HCT116 (cell line): ENCODE data around the gene RAP2B. TPM values are rescaled to one million over a fixed set of nuclear protein-coding genes. Genes with fewer than 3 reads are reported as not detected.

ENCODE experiments used
- ATAC-seq: fragments of 200-7000 bp; cut with Tn5 transposase; 2 replicates; pipeline ENCODE4 v1.9.1; 2020; ENCODE audit warnings: mild to moderate bottlenecking, moderate library complexity
- BruUV-seq: library from RNA; stranded (reverse); fragments of 400-500 nt; replicated peaks from 2 replicates; lab custom pipeline; 2021; lab: Mats Ljungman, UMichigan
- CTCF ChIA-PET: fragments of 300-600 bp; sonication (Branson Sonifier 250); formaldehyde crosslinking; loops from one replicate; lab custom pipeline; 2021; ENCODE audit warnings: antibody characterized with exemption; lab: Charles Lee
- POLR2A ChIA-PET: fragments of 300-600, 350-600 bp; sonication (Branson Sonifier 250); formaldehyde crosslinking; loops from one replicate; lab custom pipeline; 2021; ENCODE audit warnings: antibody characterized with exemption; lab: Charles Lee
- RAD21 ChIA-PET, 2 experiments: fragments of 300-600 bp; sonication (Branson Sonifier 250); formaldehyde crosslinking; loops; one replicate each; lab custom pipeline; 2023; ENCODE audit warnings: low total read pairs in 2 of 2; ENCODE audit not compliant: uncharacterized antibody in 2 of 2, unreplicated experiment in 2 of 2, low non-redundant PET in 1 of 2; lab: Charles Lee
- DNase-seq: peaks from one replicate; pipeline ENCODE4 v3.0.0-alpha.2; 2010; ENCODE audit warnings: low read depth, low spot score
- H2AFZ ChIP-seq: fragments of 200-600 bp; shearing (Covaris generic), sonication (generic); 2 replicates; pipeline ENCODE4 v1.6.1; 2017; ENCODE audit warnings: low read depth, mixed run types, mixed read lengths, antibody characterized with exemption, low read length; ENCODE audit not compliant: poor library complexity, severe bottlenecking
- H3K27ac ChIP-seq: 2 replicates; pipeline ENCODE4 v1.5.1; 2012; ENCODE audit warnings: low read depth, low read length
- H3K27me3 ChIP-seq: fragments of 200-600 bp; sonication (generic); 2 replicates; pipeline ENCODE4 v1.6.1; 2016; ENCODE audit warnings: mixed run types, low read length, mixed read lengths; ENCODE audit not compliant: insufficient read depth
- H3K36me3 ChIP-seq, 2 experiments: fragments of 200-500 bp in 1 of 2; fragments of 200-600 bp in 1 of 2; sonication (Bioruptor generic) in 1 of 2; sonication (generic) in 1 of 2; 2 replicates each; pipeline versions ENCODE4 v1.5.1 to v1.6.1; 2014 to 2016; ENCODE audit warnings: low read length in 2 of 2, inconsistent platforms in 1 of 2, mixed read lengths in 1 of 2, mixed run types in 1 of 2; ENCODE audit not compliant: insufficient read depth in 2 of 2, control insufficient read depth in 1 of 2
- H3K4me1 ChIP-seq, 2 experiments: fragments of 200-600 bp in 1 of 2; sonication (generic) in 1 of 2; 2 replicates each; pipeline versions ENCODE4 v1.5.1 to v1.6.1; 2012 to 2017; ENCODE audit warnings: low read length in 2 of 2, inconsistent platforms in 1 of 2, mild to moderate bottlenecking in 1 of 2, mixed read lengths in 1 of 2, mixed run types in 1 of 2, moderate library complexity in 1 of 2; ENCODE audit not compliant: insufficient read depth in 2 of 2, control insufficient read depth in 1 of 2
- H3K4me2 ChIP-seq: fragments of 200-600 bp; sonication (generic); 2 replicates; pipeline ENCODE4 v1.6.1; 2017; ENCODE audit warnings: mixed run types, low read length, mixed read lengths
- H3K4me3 ChIP-seq, 2 experiments: fragments of 200-600 bp in 1 of 2; sonication (generic) in 1 of 2; replicated peaks in 1 of 2; 2 replicates each; pipeline ENCODE4 v1.5.1; 2011 to 2016; ENCODE audit warnings: low read length in 2 of 2, control low read depth in 1 of 2, low read depth in 1 of 2, mild to moderate bottlenecking in 1 of 2, mixed read lengths in 1 of 2, mixed run types in 1 of 2
- H3K79me2 ChIP-seq: fragments of 200-600 bp; sonication (generic); 2 replicates; pipeline ENCODE4 v1.6.1; 2017; ENCODE audit warnings: mild to moderate bottlenecking, mixed run types, low read length, moderate library complexity, mixed read lengths; ENCODE audit not compliant: insufficient read depth
- H3K9ac ChIP-seq: fragments of 200-600 bp; sonication (generic); 2 replicates; pipeline ENCODE4 v1.6.1; 2016; ENCODE audit warnings: low read length, mixed read lengths
- H3K9me2 ChIP-seq: fragments of 200-600 bp; sonication (generic), shearing (Covaris generic); 2 replicates; pipeline ENCODE4 v1.6.1; 2017; ENCODE audit warnings: mixed run types, mild to moderate bottlenecking, moderate library complexity; ENCODE audit not compliant: insufficient read depth
- H3K9me3 ChIP-seq, 2 experiments: fragments of 200-500 bp in 1 of 2; fragments of 200-600 bp in 1 of 2; sonication (Bioruptor generic) in 1 of 2; sonication (generic) in 1 of 2; 2 replicates each; pipeline ENCODE4 v1.6.1; 2014 to 2017; ENCODE audit warnings: low read length in 2 of 2, mixed read lengths in 2 of 2, inconsistent platforms in 1 of 2, low read depth in 1 of 2, mild to moderate bottlenecking in 1 of 2, mixed run types in 1 of 2, moderate library complexity in 1 of 2; ENCODE audit not compliant: control insufficient read depth in 1 of 2, insufficient read depth in 1 of 2
- H4K20me1 ChIP-seq: fragments of 200-600 bp; sonication (generic), shearing (Covaris generic); 2 replicates; pipeline ENCODE4 v1.6.1; 2017; ENCODE audit warnings: mixed run types, mild to moderate bottlenecking, moderate library complexity; ENCODE audit not compliant: insufficient read depth
- EGR1 ChIP-seq: IDR thresholded peaks from 2 replicates; pipeline ENCODE4 v1.6.1; 2012; ENCODE audit warnings: low read depth
- EZH2phosphoT487 ChIP-seq: fragments of 200-600 bp; IDR thresholded peaks from 2 replicates; pipeline ENCODE4 v1.6.1; 2018; ENCODE audit warnings: antibody characterized with exemption, borderline replicate concordance
- FOSL1 ChIP-seq: IDR thresholded peaks from 2 replicates; pipeline ENCODE4 v1.6.1; 2012; ENCODE audit warnings: low read depth
- SP1 ChIP-seq: IDR thresholded peaks from 2 replicates; pipeline ENCODE4 v1.6.1; 2012; ENCODE audit warnings: low read depth
- TCF7L2 ChIP-seq: IDR thresholded peaks from 2 replicates; pipeline ENCODE4 v1.7.0; 2011; ENCODE audit warnings: borderline replicate concordance, inconsistent platforms; ENCODE audit not compliant: insufficient read depth, insufficient read length; ENCODE audit errors: extremely low read depth
- ZNF274 ChIP-seq: fragments of 200-500 bp; sonication (Bioruptor generic); IDR thresholded peaks from 2 replicates; pipeline ENCODE4 v1.6.1; 2014; ENCODE audit warnings: mild to moderate bottlenecking, low read depth, low read length, inconsistent platforms
- intact Hi-C: fragments of 100-400 bp; cut with micrococcal nuclease; formaldehyde crosslinking; loops from 2 replicates; pipeline ENCODE4 v1.10.0; 2022
- total RNA-seq: library from RNA; stranded (reverse); gene quantifications from one replicate; pipeline ENCODE4 v1.2.1, GENCODE V29; 2021; ENCODE audit not compliant: unreplicated experiment
- TF ChIP-seq, protein P1 (sequence below): IDR thresholded peaks from 2 replicates; pipeline ENCODE4 v1.6.1; 2011; ENCODE audit warnings: mild to moderate bottlenecking, low read length, moderate library complexity; ENCODE audit not compliant: insufficient replicate concordance; ENCODE audit errors: extremely low read depth

RAP2B gene
- total RNA-seq, 1 experiment from 2014 or later = 24.2 TPM

DNA sequence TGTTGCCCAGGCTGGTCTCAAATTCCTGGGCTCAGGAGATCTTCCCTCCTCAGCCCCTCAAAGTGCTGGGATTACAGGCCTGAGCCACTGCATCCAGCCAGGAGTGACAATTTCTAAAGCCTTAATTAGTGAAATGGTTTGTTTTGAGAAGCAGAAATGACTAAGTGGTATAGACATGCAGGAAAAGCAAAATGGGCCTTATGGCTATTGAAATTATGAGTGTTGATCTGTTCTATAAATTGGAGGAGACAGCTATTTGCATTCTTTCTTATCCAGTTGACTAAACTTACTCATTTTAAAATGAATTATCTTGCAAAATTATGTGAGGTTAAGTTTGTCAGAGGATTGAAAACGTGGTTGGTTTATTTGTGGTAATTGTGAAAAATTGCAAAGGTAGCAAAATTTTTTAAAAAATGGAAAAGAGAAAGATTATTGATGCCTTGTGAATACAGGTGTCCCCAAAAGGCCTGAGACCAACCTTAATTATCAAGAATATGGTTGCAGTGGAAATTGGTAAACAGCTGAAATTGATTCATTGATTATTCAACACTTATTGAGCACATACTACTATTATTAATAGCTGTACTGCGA lies 7.9 kb downstream of the RAP2B start:
- Histone ChIP-seq H3K4me1 (peaks cover 10 to 30% of the 10 kb centered on the region in 2 experiments), H3K4me3 (no peak overlapping the region), H2AFZ (no peak overlapping the region), H3K27ac (no peak overlapping the region), H3K27me3 (no peaks in the 10 kb centered on the region), H4K20me1 (peaks cover 10% of the 10 kb centered on the region)
- no peak for DNase-seq
- CTCF ChIA-PET = no interaction called here
- POLR2A ChIA-PET = no interaction called here
- BruUV-seq = no TSS peak
- intact Hi-C loops = loop anchor here (10.0 kb wide), 2 partner anchors 425 to 595 kb away; no protein-coding TSS in a partner anchor
- RAD21 ChIA-PET = no interaction called here
- TF ChIP-seq EGR1 = no peak
- TF ChIP-seq SP1 = no peak
- TF ChIP-seq TCF7L2 = no peak
- no peak for TF ChIP-seq ZNF274
- TF ChIP-seq EZH2phosphoT487 = no peak
- no peak for TF ChIP-seq FOSL1
- TF ChIP-seq, protein P1, sequence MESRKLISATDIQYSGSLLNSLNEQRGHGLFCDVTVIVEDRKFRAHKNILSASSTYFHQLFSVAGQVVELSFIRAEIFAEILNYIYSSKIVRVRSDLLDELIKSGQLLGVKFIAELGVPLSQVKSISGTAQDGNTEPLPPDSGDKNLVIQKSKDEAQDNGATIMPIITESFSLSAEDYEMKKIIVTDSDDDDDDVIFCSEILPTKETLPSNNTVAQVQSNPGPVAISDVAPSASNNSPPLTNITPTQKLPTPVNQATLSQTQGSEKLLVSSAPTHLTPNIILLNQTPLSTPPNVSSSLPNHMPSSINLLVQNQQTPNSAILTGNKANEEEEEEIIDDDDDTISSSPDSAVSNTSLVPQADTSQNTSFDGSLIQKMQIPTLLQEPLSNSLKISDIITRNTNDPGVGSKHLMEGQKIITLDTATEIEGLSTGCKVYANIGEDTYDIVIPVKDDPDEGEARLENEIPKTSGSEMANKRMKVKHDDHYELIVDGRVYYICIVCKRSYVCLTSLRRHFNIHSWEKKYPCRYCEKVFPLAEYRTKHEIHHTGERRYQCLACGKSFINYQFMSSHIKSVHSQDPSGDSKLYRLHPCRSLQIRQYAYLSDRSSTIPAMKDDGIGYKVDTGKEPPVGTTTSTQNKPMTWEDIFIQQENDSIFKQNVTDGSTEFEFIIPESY = no peak
- TF ChIP-seq, all 23 proteins: peak for 0
- no peak overlapping the region for H3K9ac ChIP-seq
- no peaks in the 10 kb centered on the region; the same call in 1 of the 2 replicates for H3K9me2 ChIP-seq
- no peak for ATAC-seq
- H3K9me3 ChIP-seq = no peaks in the 10 kb centered on the region
- H3K79me2 ChIP-seq = peaks cover 24% of the 10 kb centered on the region
- no peaks in the 10 kb centered on the region for H3K36me3 ChIP-seq
- no peak overlapping the region for H3K4me2 ChIP-seq
